Activated T-helper 17 cell treated with anti-CD3 and anti-CD28 coated beads, Interleukin-2, amount 50 U/mL, for 72 hours (primary cell): ENCODE data around the gene KRTAP10-8. TPM values are rescaled to one million over a fixed set of nuclear protein-coding genes. Genes with fewer than 3 reads are reported as not detected.
"Not testable (repeated sequence)": the region's sequence is repeated elsewhere in the genome, so short reads cannot be mapped to it uniquely, and the experiment has no call there.

Source experiments
- ATAC-seq: fragments of 150-1000 bp; cut with Tn5 transposase; replicated peaks from 2 replicates; pipeline ENCODE4 v1.10.0; 2021; ENCODE audit warnings: mild to moderate bottlenecking, moderate library complexity
- H3K27ac Mint-ChIP-seq: one replicate; pipeline ENCODE4 v1.8.0; 2022; ENCODE audit warnings: mixed read lengths
- H3K27me3 Mint-ChIP-seq: one replicate; pipeline ENCODE4 v1.8.0; 2022; ENCODE audit warnings: mixed read lengths
- H3K36me3 Mint-ChIP-seq: one replicate; pipeline ENCODE4 v1.8.0; 2022; ENCODE audit warnings: low read depth, mild to moderate bottlenecking, mixed read lengths
- H3K4me1 Mint-ChIP-seq: one replicate; pipeline ENCODE4 v1.8.0; 2022; ENCODE audit warnings: mixed read lengths
- H3K4me3 Mint-ChIP-seq: one replicate; pipeline ENCODE4 v1.8.0; 2022; ENCODE audit warnings: mild to moderate bottlenecking, mixed read lengths
- H3K9me3 Mint-ChIP-seq: one replicate; pipeline ENCODE4 v1.8.0; 2022; ENCODE audit warnings: mixed read lengths
- total RNA-seq, 2 donors: library from RNA; stranded (reverse); gene quantifications; one replicate each; pipeline ENCODE4 v1.2.3, GENCODE V29; 2022

KRTAP10-8 gene
- total RNA-seq, 2 donors from 2014 or later: not detected

GRCh38 chr21:44615911-44616590, 4.2 kb downstream of the KRTAP10-8 start:
- Mint-ChIP-seq H3K27me3 (no peaks in the 10 kb centered on the region), H3K36me3 (no peaks in the 10 kb centered on the region), H3K4me1 (peaks cover 15% of the 10 kb centered on the region), H3K4me3 (no peak overlapping the region), H3K9me3 (peaks cover 25% of the 10 kb centered on the region), H3K27ac (peak overlapping the region; percentile 16)
- no peak for ATAC-seq

GRCh38 chr21:44616591-44616926, 4.7 kb downstream of the KRTAP10-8 start:
- Mint-ChIP-seq H3K27me3 (no peaks in the 10 kb centered on the region), H3K36me3 (no peaks in the 10 kb centered on the region), H3K9me3 (peaks cover 20% of the 10 kb centered on the region), H3K27ac (peak overlapping the region; percentile 16), H3K4me3 (no peak overlapping the region), H3K4me1 (peaks cover 15% of the 10 kb centered on the region)
- no peak for ATAC-seq

- Mint-ChIP-seq H3K36me3 (no peaks in the 10 kb centered on the region), H3K27ac (no peak overlapping the region), H3K9me3 (peaks cover 20% of the 10 kb centered on the region), H3K27me3 (no peaks in the 10 kb centered on the region), H3K4me1 (peaks cover 15% of the 10 kb centered on the region), H3K4me3 (no peak overlapping the region)
- no peak for ATAC-seq
These were observed 5.2 kb downstream of the KRTAP10-8 start for GRCh38 chr21:44617071-44617501.

GRCh38 chr21:44618504-44618903, 6.6 kb downstream of the KRTAP10-8 start:
- peaks cover 23% of the 10 kb centered on the region for H3K9me3 Mint-ChIP-seq
- peak overlapping the region; percentile 74 for H3K4me3 Mint-ChIP-seq
- no peaks in the 10 kb centered on the region for H3K27me3 Mint-ChIP-seq
- ATAC-seq: peak; percentile 54
- peaks cover 15% of the 10 kb centered on the region for H3K4me1 Mint-ChIP-seq
- H3K27ac Mint-ChIP-seq: peak overlapping the region; percentile 91
- H3K36me3 Mint-ChIP-seq: no peaks in the 10 kb centered on the region

GRCh38 chr21:44618909-44619308, 7.0 kb downstream of the KRTAP10-8 start:
- peak; percentile 99 for ATAC-seq
- H3K4me1 Mint-ChIP-seq: peaks cover 15% of the 10 kb centered on the region
- peaks cover 27% of the 10 kb centered on the region for H3K9me3 Mint-ChIP-seq
- H3K4me3 Mint-ChIP-seq: peak overlapping the region; percentile 74
- H3K36me3 Mint-ChIP-seq: no peaks in the 10 kb centered on the region
- H3K27me3 Mint-ChIP-seq: no peaks in the 10 kb centered on the region
- H3K27ac Mint-ChIP-seq: peak overlapping the region; percentile 91

GRCh38 chr21:44619886-44620285, 8.0 kb downstream of the KRTAP10-8 start:
- peaks cover 35% of the 10 kb centered on the region for H3K9me3 Mint-ChIP-seq
- H3K4me3 Mint-ChIP-seq: no peak overlapping the region
- H3K27me3 Mint-ChIP-seq: no peaks in the 10 kb centered on the region
- no peaks in the 10 kb centered on the region for H3K36me3 Mint-ChIP-seq
- peak overlapping the region; percentile 91 for H3K27ac Mint-ChIP-seq
- no peak for ATAC-seq
- H3K4me1 Mint-ChIP-seq: peaks cover 15% of the 10 kb centered on the region

GRCh38 chr21:44623575-44623974, 11.7 kb downstream of the KRTAP10-8 start:
- Mint-ChIP-seq H3K27me3 (no peaks in the 10 kb centered on the region), H3K9me3 (peaks cover 36% of the 10 kb centered on the region), H3K4me1 (peaks cover 13% of the 10 kb centered on the region), H3K36me3 (no peaks in the 10 kb centered on the region), H3K27ac (no peak overlapping the region), H3K4me3 (no peak overlapping the region)
- no peak for ATAC-seq

- Mint-ChIP-seq H3K4me1 (peaks cover 15% of the 10 kb centered on the region), H3K27me3 (no peaks in the 10 kb centered on the region), H3K9me3 (peaks cover 26% of the 10 kb centered on the region)
These were observed 13.9 kb downstream of the KRTAP10-8 start for GRCh38 chr21:44625756-44626155.

GRCh38 chr21:44626262-44626661, 14.4 kb downstream of the KRTAP10-8 start:
- H3K4me1 Mint-ChIP-seq: peaks cover 20% of the 10 kb centered on the region
- no peaks in the 10 kb centered on the region for H3K36me3 Mint-ChIP-seq
- H3K9me3 Mint-ChIP-seq: peaks cover 30% of the 10 kb centered on the region
- no peaks in the 10 kb centered on the region for H3K27me3 Mint-ChIP-seq
- H3K4me3 Mint-ChIP-seq: no peak overlapping the region
- peak; percentile 23 for ATAC-seq
- H3K27ac Mint-ChIP-seq: no peak overlapping the region

More at GRCh38 chr21:44625756-44626155, 13.9 kb downstream of the KRTAP10-8 start:
- Mint-ChIP-seq H3K27ac (no peak overlapping the region), H3K36me3 (no peaks in the 10 kb centered on the region), H3K4me3 (no peak overlapping the region)
- ATAC-seq: no peak

- Mint-ChIP-seq H3K9me3 (peaks cover 35% of the 10 kb centered on the region), H3K4me1 (peaks cover 20% of the 10 kb centered on the region), H3K4me3 (no peak within 1 kb of the TSS), H3K27me3 (no peaks in the 10 kb centered on the region), H3K36me3 (no peaks in the 10 kb centered on the region), H3K27ac (no peak within 1 kb of the TSS)
- no peak for ATAC-seq
These were observed 14.8 kb downstream of the KRTAP10-8 start, which contains the start of gene KRTAP10-9 for GRCh38 chr21:44626673-44627143. Gene KRTAP10-9 (plus strand): TSS chr21:44627093. CDS start chr21:44627172, 79 bp downstream.

- not testable (repeated sequence) for H3K36me3 Mint-ChIP-seq, H3K4me3 Mint-ChIP-seq
- H3K9me3 Mint-ChIP-seq: peaks cover 41% of the 10 kb centered on the region
These were observed 15.4 kb downstream of the KRTAP10-8 start for GRCh38 chr21:44627181-44627822.

GRCh38 chr21:44627831-44628233, 16.0 kb downstream of the KRTAP10-8 start:
- not testable (repeated sequence) for H3K4me3 Mint-ChIP-seq, H3K36me3 Mint-ChIP-seq, H3K27me3 Mint-ChIP-seq, H3K27ac Mint-ChIP-seq, ATAC-seq
- Mint-ChIP-seq H3K4me1 (peaks cover 20% of the 10 kb centered on the region), H3K9me3 (peaks cover 42% of the 10 kb centered on the region)

More at GRCh38 chr21:44627181-44627822, 15.4 kb downstream of the KRTAP10-8 start:
- H3K27ac Mint-ChIP-seq, H3K27me3 Mint-ChIP-seq, ATAC-seq: not testable (repeated sequence)
- H3K4me1 Mint-ChIP-seq: peaks cover 20% of the 10 kb centered on the region

- Mint-ChIP-seq H3K36me3 (no peaks in the 10 kb centered on the region), H3K4me3 (no peak overlapping the region), H3K27me3 (no peaks in the 10 kb centered on the region), H3K9me3 (peaks cover 36% of the 10 kb centered on the region), H3K4me1 (peaks cover 20% of the 10 kb centered on the region), H3K27ac (no peak overlapping the region)
- no peak for ATAC-seq
These were observed 17.0 kb downstream of the KRTAP10-8 start for GRCh38 chr21:44628707-44629391.

GRCh38 chr21:44630440-44630839, 18.6 kb downstream of the KRTAP10-8 start:
- H3K9me3 Mint-ChIP-seq: peaks cover 26% of the 10 kb centered on the region
- H3K27me3 Mint-ChIP-seq: no peaks in the 10 kb centered on the region
- peak overlapping the region; percentile 11 for H3K27ac Mint-ChIP-seq
- H3K4me3 Mint-ChIP-seq: no peak overlapping the region
- H3K4me1 Mint-ChIP-seq: peaks cover 20% of the 10 kb centered on the region
- H3K36me3 Mint-ChIP-seq: no peaks in the 10 kb centered on the region
- ATAC-seq: no peak
